Activated T-cell treated with anti-CD3 and anti-CD28 coated beads, Interleukin-2, amount 50 U/mL, for 72 hours (primary cell): ENCODE measurements around the gene CDCA8. TPM values are rescaled to one million over a fixed set of nuclear protein-coding genes. Genes with fewer than 3 reads are reported as not detected.

Experiments
- total RNA-seq, 2 donors: library from RNA; stranded (reverse); gene quantifications; one replicate each; pipeline ENCODE4 v1.2.3, GENCODE V29; 2022

Gene CDCA8
- total RNA-seq, 2 donors from 2014 or later: 65.8 to 94.0 TPM

Other genes starting within 250 kb of the CDCA8 start
- 10 to 100 TPM; 33.5 to 46.1 TPM for gene ZC3H12A, start 217.9 kb upstream of the CDCA8 start, total RNA-seq
- gene MEAF6, start 177.8 kb upstream of the CDCA8 start, total RNA-seq: 100 to 1,000 TPM; 105 to 108 TPM
- gene SNIP1, start 138.2 kb upstream of the CDCA8 start, total RNA-seq: 10 to 100 TPM; 26.5 to 29.1 TPM
- gene DNALI1, start 135.6 kb upstream of the CDCA8 start, total RNA-seq: under 1 TPM; 0.41 to 0.81 TPM
- 10 to 100 TPM; 47.3 to 52.9 TPM for gene GNL2, start 96.6 kb upstream of the CDCA8 start, total RNA-seq
- gene RSPO1, start 57.6 kb upstream of the CDCA8 start, total RNA-seq: not detected
- gene EPHA10, start 72.6 kb downstream of the CDCA8 start, total RNA-seq: under 1 TPM; 0.74 to 1.00 TPM
- gene MANEAL, start 101.3 kb downstream of the CDCA8 start, total RNA-seq: 1 to 10 TPM; 1.9 to 2.4 TPM
- 10 to 100 TPM; 21.1 to 21.8 TPM for gene C1orf122, start 115.3 kb downstream of the CDCA8 start, total RNA-seq
- 10 to 100 TPM; 30.0 to 31.3 TPM for gene YRDC, start 115.7 kb downstream of the CDCA8 start, total RNA-seq
- 10 to 100 TPM; 26.8 to 28.1 TPM for gene MTF1, start 167.1 kb downstream of the CDCA8 start, total RNA-seq